ENCODE measurements around the gene ANKRD36B.
"Not testable (repeated sequence)": the region's sequence is repeated elsewhere in the genome, so short reads cannot be mapped to it uniquely, and the experiment has no call there.

Gene ANKRD36B

GRCh38 chr2:97549058-97549457, 40.6 kb downstream of the ANKRD36B start:
- not testable (repeated sequence) for DNase-seq (ENCODE audit: low spot score)

DNA sequence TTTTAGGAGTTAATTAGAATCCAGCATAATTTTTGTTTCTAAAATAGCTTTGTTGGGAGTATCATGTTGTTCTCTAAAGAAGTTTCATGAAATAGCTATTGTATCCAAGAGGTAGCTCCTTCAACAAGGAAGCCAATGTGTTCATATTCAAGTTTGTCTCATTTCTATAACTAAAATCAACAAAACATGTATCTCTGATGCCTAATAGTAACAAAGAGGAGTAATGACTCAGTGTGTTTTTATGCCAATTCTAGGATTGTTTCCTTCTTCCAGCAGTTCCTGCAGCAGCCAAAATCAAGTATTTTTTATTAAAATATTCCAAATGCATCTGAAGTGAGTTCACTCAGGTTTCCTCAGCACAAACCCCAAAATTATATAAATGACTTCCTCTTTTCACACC, 41.1 kb downstream of the ANKRD36B start:
- DNase-seq (ENCODE audit: low spot score): not testable (repeated sequence)

DNA sequence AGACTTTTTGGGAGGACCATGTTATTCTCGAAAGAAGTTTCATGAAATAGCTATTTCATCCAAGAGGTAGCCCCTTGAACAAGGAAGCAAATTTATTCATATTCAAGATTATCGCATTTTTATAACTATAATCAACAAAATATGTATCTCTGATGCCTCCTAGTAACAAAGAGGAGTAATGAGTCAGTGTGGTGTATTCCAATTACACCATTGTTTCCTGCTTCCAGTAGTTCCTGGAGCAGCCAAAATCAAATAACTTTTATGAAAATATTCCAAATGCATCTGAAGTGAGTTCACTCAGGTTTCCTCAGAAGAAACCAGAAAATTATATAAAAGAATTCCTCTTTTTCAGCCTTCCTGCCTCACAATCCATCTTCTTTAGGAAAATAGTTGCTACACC, 43.0 kb downstream of the ANKRD36B start:
- DNase-seq (ENCODE audit: low spot score): no peak

- not testable (repeated sequence) for DNase-seq (ENCODE audit: low spot score)
These were observed 44.8 kb downstream of the ANKRD36B start for GRCh38 chr2:97544911-97545310.

DNA sequence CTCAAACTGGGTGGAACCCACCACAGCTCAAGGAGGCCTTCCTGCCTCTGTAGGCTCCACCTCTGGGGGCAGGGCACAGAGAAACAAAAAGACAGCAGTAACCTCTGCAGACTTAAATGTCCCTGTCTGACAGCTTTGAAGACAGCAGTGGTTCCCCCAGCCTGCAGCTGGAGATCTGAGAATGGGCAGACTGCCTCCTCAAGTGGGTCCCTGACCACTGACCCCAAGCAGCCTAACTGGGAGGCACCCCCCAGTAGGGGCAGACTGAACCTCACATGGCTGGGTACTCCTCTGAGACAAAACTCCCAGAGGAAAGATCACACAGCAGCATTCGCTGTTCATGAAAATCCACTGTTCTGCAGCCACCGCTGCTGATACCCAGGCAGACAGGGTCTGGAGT, 63.8 kb downstream of the ANKRD36B start:
- DNase-seq (ENCODE audit: low spot score): not testable (repeated sequence)

GRCh38 chr2:97523816-97524215, 65.9 kb downstream of the ANKRD36B start:
- not testable (repeated sequence) for DNase-seq (ENCODE audit: low spot score)

- not testable (repeated sequence) for DNase-seq (ENCODE audit: low spot score)
These were observed 66.6 kb downstream of the ANKRD36B start for GRCh38 chr2:97522916-97523555.

GRCh38 chr2:97495651-97496050, 94.0 kb downstream of the ANKRD36B start:
- not testable (repeated sequence) for DNase-seq (ENCODE audit: low spot score)

- not testable (repeated sequence) for DNase-seq (ENCODE audit: low spot score)
These were observed 99.5 kb downstream of the ANKRD36B start for GRCh38 chr2:97490141-97490540.

Data from HuH-7 (cell line).